Esophagus muscularis mucosa (tissue), 4 donors: ENCODE measurements around the gene RGP1. TPM values are rescaled to one million over a fixed set of nuclear protein-coding genes. Genes with fewer than 3 reads are reported as not detected.
A peak's percentile ranks its signal among the peaks of the same experiment; 100 is the strongest.

ENCODE experiments used
- DNase-seq: peaks from one replicate; pipeline ENCODE4 v3.0.0-alpha.2; 2017; ENCODE audit errors: extremely low spot score
- H3K27ac ChIP-seq, 4 donors: fragments of 200-600 bp; sonication (generic); replicated peaks in 1 of 4; 1 replicate in 3 of 4; 2 replicates in 1 of 4; pipeline ENCODE4 v1.5.1; 2016 to 2019; ENCODE audit warnings: mild to moderate bottlenecking in 1 of 4
- H3K27me3 ChIP-seq, 4 donors: fragments of 200-600 bp; sonication (generic); one replicate each; pipeline versions ENCODE4 v1.5.1 to v1.6.0; 2016 to 2019
- H3K36me3 ChIP-seq, 4 donors: fragments of 200-600 bp; sonication (generic); one replicate each; pipeline ENCODE4 v1.5.1; 2016 to 2019
- H3K4me1 ChIP-seq, 4 donors: fragments of 200-600 bp; sonication (generic); one replicate each; pipeline ENCODE4 v1.5.1; 2016 to 2019
- H3K4me3 ChIP-seq, 4 donors: fragments of 200-600 bp; sonication (generic); 1 replicate in 2 of 4; 2 replicates in 2 of 4; pipeline ENCODE4 v1.5.1; 2016 to 2019; ENCODE audit warnings: mild to moderate bottlenecking in 4 of 4, moderate library complexity in 1 of 4
- H3K9me3 ChIP-seq, 4 donors: fragments of 200-600 bp; sonication (generic); 1 replicate in 3 of 4; 2 replicates in 1 of 4; pipeline ENCODE4 v1.5.1; 2016 to 2019
- EP300 ChIP-seq: sonication (generic); formaldehyde crosslinking; IDR thresholded peaks from one replicate; pipeline ENCODE4 v1.6.1; 2017; ENCODE audit warnings: antibody characterized with exemption
- POLR2A ChIP-seq: fragments of 450-650 bp; IDR thresholded peaks from one replicate; pipeline ENCODE4 v1.6.1; 2017; ENCODE audit warnings: antibody characterized with exemption, moderate library complexity, mild to moderate bottlenecking, low read depth
- POLR2AphosphoS5 ChIP-seq, 2 donors: sonication (generic); formaldehyde crosslinking; IDR thresholded peaks; one replicate each; pipeline ENCODE4 v1.6.1; 2017; ENCODE audit warnings: antibody characterized with exemption in 2 of 2
- WGBS: methylation state at CpG from one replicate; pipeline ENCODE4 v1.1.5; 2018; 5-methylcytosine and 5-hydroxymethylcytosine counted together
- intact Hi-C: fragments of 100-400 bp; cut with DNase I; formaldehyde crosslinking; loops from one replicate; pipeline ENCODE4 v1.15.1; 2023
- total RNA-seq, 4 donors: library from RNA; depleted of rRNA; stranded (reverse); fragments of >200 nt; gene quantifications; one replicate each; pipeline versions ENCODE4 v1.1.0 to v1.2.1, GENCODE V29; 2016
- TF ChIP-seq, protein P1 (sequence below), 3 experiments: fragments of 200-600 bp in 2 of 3; fragments of 450-650 bp in 1 of 3; sonication (generic) in 2 of 3; IDR thresholded peaks; one replicate each; pipeline ENCODE4 v1.5.1; 2017 to 2019; ENCODE audit warnings: antibody characterized with exemption in 3 of 3, mild to moderate bottlenecking in 2 of 3, moderate library complexity in 1 of 3

The RGP1 gene
- total RNA-seq, 4 donors from 2014 or later: 22.0 to 31.8 (median 26.8) TPM

DNA sequence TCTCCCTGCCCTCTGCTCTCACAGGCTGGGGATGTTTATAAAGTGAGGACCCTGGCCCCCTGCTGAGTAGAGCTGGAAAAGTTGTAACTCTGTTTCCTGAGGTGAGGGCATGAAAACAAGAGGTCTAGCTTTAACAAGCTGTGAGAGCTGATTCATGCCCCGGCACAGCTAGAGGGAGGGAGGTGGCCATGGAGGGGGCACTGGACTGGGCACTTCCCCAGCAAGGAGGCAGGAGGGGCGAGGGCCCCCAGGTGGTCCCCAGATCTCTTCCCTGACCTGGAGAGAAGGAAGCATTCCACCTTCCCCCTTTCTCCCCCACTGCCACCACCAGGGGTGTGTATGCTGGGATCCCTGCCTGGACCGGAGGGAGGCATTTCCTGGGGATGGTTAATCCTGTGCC is 5.2 kb downstream of the RGP1 start, which contains the start of gene MSMP:
Gene MSMP (minus strand): TSS at position 13 of the 400 bp plus-strand sequence. CDS start 147 bp downstream, outside the sequence.
- peaks cover 34 to 51% (median 48%) of the 10 kb centered on the region in 4 donors for H3K36me3 ChIP-seq
- H3K27me3 ChIP-seq: no peaks in the 10 kb centered on the region
- no peak within 1 kb of the TSS for H3K27ac ChIP-seq
- H3K4me3 ChIP-seq: no peak within 1 kb of the TSS
- H3K9me3 ChIP-seq: no peaks in the 10 kb centered on the region
- 66% methylated on average over 2 of the region's 3 CpGs for WGBS
- no peak for TF ChIP-seq EP300
- intact Hi-C loops: no loop called here
- DNase-seq: no peak
- peaks cover 32 to 57% (median 49%) of the 10 kb centered on the region in 4 donors for H3K4me1 ChIP-seq

DNA sequence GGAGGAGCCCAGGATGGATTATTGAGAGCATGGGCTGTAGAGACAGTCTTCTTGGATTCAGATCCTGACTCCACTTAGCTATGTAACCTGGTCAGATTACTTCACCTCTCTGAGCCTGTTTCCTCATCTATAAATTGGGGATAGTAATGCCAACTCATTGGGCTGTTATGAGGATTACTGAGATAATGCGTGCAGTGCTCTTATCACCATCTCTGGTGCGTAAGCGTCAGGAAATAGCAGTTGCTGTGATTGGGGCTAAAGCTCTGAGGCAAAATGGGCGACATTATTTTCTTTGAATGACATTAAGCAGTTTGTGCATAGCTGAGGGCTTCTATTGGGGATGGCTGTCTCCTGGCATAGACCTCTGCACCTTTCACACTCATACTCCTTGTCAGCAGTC is 6.0 kb downstream of the RGP1 start:
- H3K4me1 ChIP-seq: peaks cover 27 to 49% (median 43%) of the 10 kb centered on the region in 4 donors
- no peak for DNase-seq
- no peaks in the 10 kb centered on the region for H3K9me3 ChIP-seq
- intact Hi-C loops: no loop called here
- H3K36me3 ChIP-seq: peaks cover 34 to 51% (median 48%) of the 10 kb centered on the region in 4 donors
- H3K4me3 ChIP-seq: no peak overlapping the region
- H3K27ac ChIP-seq: no peak overlapping the region
- TF ChIP-seq EP300: no peak
- TF ChIP-seq POLR2A: no peak
- TF ChIP-seq POLR2AphosphoS5 (IDR thresholded peaks at IDR 0.05): no peak
- TF ChIP-seq, protein P1, sequence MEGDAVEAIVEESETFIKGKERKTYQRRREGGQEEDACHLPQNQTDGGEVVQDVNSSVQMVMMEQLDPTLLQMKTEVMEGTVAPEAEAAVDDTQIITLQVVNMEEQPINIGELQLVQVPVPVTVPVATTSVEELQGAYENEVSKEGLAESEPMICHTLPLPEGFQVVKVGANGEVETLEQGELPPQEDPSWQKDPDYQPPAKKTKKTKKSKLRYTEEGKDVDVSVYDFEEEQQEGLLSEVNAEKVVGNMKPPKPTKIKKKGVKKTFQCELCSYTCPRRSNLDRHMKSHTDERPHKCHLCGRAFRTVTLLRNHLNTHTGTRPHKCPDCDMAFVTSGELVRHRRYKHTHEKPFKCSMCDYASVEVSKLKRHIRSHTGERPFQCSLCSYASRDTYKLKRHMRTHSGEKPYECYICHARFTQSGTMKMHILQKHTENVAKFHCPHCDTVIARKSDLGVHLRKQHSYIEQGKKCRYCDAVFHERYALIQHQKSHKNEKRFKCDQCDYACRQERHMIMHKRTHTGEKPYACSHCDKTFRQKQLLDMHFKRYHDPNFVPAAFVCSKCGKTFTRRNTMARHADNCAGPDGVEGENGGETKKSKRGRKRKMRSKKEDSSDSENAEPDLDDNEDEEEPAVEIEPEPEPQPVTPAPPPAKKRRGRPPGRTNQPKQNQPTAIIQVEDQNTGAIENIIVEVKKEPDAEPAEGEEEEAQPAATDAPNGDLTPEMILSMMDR (IDR thresholded peaks at IDR 0.05): no peak
- WGBS: 95% methylated on average over 4 of the region's 4 CpGs
- no peaks in the 10 kb centered on the region for H3K27me3 ChIP-seq

DNA sequence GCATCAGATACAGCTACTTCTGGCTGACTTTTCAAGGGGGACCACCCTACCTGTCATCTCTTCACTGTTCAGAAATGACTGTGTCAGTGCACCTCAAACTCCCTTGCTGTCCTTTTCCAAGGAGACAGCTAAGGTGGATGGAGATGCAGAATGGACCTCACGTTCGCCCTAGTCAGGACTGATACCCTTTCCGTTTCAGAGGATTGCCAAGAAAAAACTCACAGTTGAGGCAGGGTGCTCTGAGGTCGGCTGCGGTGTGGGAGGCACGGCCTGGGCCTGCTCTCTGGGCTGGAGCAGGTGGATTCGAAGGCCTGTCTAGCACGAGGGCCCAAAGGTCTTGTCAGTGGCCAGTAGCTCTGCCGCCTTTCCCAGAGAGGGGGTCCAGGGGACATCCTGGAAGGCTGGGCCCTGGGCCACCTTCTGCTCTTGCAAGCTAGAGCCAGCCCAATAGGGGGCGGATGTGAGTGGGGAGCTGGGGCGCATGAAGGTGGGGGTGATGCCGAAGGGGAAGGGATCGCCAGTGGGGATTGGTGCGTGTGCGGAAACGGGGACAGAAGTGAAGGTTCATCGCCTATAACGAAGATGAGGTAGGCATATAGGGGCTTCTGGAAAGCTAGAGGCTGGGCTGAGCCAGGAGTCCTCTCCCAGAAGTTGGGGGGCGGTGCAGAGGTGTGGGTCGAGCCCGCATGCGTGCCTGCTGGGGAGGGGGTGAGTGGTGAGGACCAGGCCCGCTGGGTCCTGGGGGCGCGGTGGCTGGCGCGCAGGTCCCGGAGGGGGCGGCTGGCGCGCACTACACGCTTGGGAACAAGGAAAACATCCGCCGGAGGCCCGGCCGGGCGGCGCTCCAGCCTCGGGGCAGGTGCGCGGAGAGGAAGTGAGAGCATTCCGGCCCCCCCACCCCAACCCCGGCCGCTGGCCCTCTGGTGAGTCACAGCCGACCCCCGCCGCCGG is 7.5 kb downstream of the RGP1 start:
- no peak for TF ChIP-seq EP300
- peak; percentile 22 to 59 for TF ChIP-seq POLR2AphosphoS5 (IDR thresholded peaks at IDR 0.05)
- no peak for TF ChIP-seq POLR2A
- TF ChIP-seq, protein P1 (IDR thresholded peaks at IDR 0.05): peak; percentile 62 to 69 (median 67)
- Histone ChIP-seq H3K27ac (peak overlapping the region; percentile 86 to 92 (median 88)), H3K4me1 (peaks cover 22 to 37% (median 36%) of the 10 kb centered on the region in 4 donors), H3K9me3 (no peaks in the 10 kb centered on the region), H3K36me3 (peaks cover 24 to 38% (median 36%) of the 10 kb centered on the region in 4 donors), H3K4me3 (peak overlapping the region; percentile 68 to 77 (median 72)), H3K27me3 (no peaks in the 10 kb centered on the region)
- no peak for DNase-seq
- 15% methylated on average over 33 of the region's 48 CpGs for WGBS
- intact Hi-C loops: no loop called here

DNA sequence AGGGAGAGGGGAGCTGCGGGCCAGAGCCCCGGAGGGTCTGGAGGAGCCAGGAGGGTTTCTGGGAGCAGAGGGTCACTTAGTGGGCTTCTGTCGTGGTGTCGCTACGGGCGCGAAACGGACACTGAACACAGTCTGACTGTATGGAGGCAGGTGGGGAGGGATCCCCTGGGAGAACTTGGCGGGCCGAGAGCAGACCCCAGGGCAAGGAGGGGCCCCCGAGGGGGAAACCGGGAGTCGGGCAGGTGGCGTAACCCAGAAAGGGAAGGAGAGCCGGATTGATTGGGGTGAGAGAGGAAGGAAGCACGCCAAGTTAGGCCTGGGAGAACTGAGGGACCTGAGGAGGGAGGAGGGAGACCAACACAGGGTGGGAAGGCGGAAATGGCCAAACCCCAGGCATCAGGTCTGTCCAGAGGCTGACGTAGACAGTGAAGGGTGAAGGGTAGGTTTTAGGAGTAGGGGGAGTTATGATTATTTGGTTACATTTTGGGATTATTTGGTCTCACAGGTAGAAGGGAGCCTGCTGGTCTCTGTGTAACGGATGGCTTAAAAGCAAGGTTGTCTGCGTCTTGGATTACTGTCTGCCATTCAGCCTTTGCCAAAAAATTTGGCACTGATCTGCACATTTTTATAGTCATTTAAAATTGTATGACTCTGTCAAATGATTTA is 8.3 kb downstream of the RGP1 start:
- H3K4me3 ChIP-seq: peak overlapping the region; percentile 68 to 77 (median 72)
- peaks cover 18 to 30% (median 28%) of the 10 kb centered on the region in 4 donors for H3K36me3 ChIP-seq
- no peak for DNase-seq
- no peaks in the 10 kb centered on the region for H3K27me3 ChIP-seq
- peaks cover 22 to 37% (median 36%) of the 10 kb centered on the region in 4 donors for H3K4me1 ChIP-seq
- intact Hi-C loops: no loop called here
- no peaks in the 10 kb centered on the region for H3K9me3 ChIP-seq
- peak overlapping the region; percentile 86 to 92 (median 88) for H3K27ac ChIP-seq
- WGBS: 5% methylated on average over 12 of the region's 20 CpGs
- TF ChIP-seq, protein P1 (IDR thresholded peaks at IDR 0.05): no peak
- peak in 1 of 2 donors; percentile 45 for TF ChIP-seq POLR2AphosphoS5 (IDR thresholded peaks at IDR 0.05)
- no peak for TF ChIP-seq EP300
- TF ChIP-seq POLR2A: no peak

DNA sequence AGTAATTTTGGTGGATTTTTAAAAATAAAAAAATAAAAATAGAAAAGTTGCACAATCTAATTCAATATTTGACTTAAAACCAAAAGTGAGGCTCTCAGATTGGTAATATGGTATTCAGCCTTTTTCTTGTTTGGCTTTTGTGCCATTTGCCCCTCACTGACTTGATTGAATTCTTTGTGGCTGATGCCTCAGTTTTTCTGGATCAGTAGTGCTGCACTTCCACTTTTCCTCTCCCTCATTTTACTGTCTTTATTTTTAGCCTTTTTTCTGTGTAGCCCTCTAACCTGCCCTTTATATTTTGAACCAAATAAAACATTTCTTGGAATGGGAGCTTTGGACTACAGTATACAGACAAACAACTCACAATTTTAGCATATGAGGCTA is 8.8 kb downstream of the RGP1 start:
- TF ChIP-seq POLR2A: no peak
- TF ChIP-seq EP300: no peak
- no peak for TF ChIP-seq POLR2AphosphoS5 (IDR thresholded peaks at IDR 0.05)
- TF ChIP-seq, protein P1 (IDR thresholded peaks at IDR 0.05): no peak
- Histone ChIP-seq H3K27ac (peak overlapping the region; percentile 86 to 92 (median 88)), H3K27me3 (no peaks in the 10 kb centered on the region), H3K4me3 (peak overlapping the region in 3 of 4 donors; percentile 71 to 77 (median 73)), H3K9me3 (no peaks in the 10 kb centered on the region), H3K4me1 (peaks cover 22 to 37% (median 36%) of the 10 kb centered on the region in 4 donors), H3K36me3 (peaks cover 13 to 25% (median 23%) of the 10 kb centered on the region in 4 donors)
- intact Hi-C loops: no loop called here
- DNase-seq: no peak
